Stimulated activated CD8-positive, alpha-beta memory T cell treated with anti-CD3 and anti-CD28 coated beads, Interleukin-12 subunit alpha, Interleukin-12 subunit beta, amount 100 ng/mL, for 4 hours (primary cell): ENCODE results near the gene HMGCL.
"Not testable (repeated sequence)": the region's sequence is repeated elsewhere in the genome, so short reads cannot be mapped to it uniquely, and the experiment has no call there.

Experiments
- DNase-seq: peaks from one replicate; pipeline ENCODE4 v3.0.0-alpha.2; 2020; ENCODE audit warnings: low read depth

The HMGCL gene

DNA sequence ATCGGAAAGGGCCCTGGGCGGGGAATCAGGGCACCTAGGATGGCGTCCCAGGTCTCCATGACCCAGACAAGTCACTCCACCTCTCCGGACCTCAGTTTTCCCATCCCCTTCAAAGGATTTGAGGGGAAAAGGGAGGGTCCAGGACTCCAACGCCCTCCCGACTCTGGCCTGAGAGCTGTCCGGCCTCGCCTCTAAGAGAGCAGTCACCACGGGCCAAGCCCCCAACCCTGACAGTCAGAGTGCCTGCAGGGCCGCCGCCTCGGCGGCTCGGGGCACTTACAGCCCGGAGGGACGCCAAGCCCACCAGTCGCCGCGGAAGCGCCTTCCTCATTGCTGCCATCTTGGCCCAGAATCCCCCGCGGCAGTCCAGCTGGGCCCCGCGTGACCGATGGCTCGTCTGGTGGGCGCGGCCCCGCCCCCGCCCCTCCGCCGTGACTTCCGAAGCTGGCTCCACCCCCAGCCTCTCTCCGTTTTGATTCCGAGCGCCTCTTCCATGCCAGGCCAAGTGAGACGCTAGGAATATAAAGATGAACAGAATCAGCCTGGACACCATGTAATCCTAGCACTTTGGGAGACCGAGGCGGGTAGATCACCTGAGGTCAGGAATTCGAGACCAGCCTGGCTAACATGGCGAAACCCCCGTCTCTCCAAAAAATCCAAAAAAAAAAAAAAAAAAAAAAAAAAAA, at the start of gene HMGCL:
TSS of gene HMGCL (minus strand) at position 354 of the 686 bp plus-strand sequence. CDS start at position 340, 14 bp downstream.
- DNase-seq = peak; percentile 81

DNA sequence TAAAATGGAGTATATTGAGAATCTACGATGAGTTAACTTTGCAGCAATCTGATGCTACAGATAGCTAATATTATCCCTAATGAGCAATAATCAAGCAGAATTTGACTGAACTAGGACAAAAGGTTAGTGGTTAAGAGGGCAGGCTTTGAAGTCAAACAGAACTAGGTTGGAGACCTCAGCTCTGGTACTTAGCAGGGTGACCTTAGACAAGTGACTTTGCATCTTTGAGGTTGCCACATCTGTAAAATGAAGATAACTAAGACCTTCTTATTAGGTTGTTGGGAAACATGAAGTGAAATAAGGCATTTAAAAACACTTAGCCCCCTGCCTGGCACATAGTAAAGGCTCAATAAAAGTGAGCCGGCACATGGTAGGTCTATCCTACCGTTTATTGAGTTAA, 47.2 kb upstream of the HMGCL start:
- no peak for DNase-seq

DNA sequence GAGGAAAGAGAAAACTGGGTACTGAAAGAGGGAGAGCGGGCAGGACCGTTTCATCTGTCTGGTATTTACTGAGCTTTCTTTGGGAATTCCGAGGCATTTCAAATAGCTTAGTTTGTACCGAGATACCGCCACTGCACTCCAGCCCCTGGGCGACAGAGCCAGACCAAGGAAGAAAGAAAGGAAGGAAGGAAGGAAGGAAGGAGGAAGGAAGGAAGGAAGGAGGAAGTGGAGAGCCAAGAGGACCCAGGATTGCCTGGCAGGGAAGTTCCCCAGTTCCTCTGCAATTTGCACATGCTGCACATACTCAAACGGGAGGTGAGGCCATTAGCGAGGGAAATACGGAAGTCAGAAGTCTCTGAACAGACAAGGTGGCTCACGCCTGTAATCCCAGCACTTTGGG, 43.8 kb upstream of the HMGCL start:
- no peak for DNase-seq

GRCh38 chr1:23868557-23869016, 43.4 kb upstream of the HMGCL start:
- no peak for DNase-seq

- DNase-seq = peak; percentile 90
Measured at GRCh38 chr1:23867895-23868556, 42.8 kb upstream of the HMGCL start, which contains the start of gene FUCA1. Gene FUCA1, minus strand, starts transcription at chr1:23868290. Its CDS starts 4 bp downstream, at chr1:23868286.

- DNase-seq = no peak
Measured at GRCh38 chr1:23867542-23867894, 42.3 kb upstream of the HMGCL start.

GRCh38 chr1:23865543-23865930, 40.3 kb upstream of the HMGCL start:
- no peak for DNase-seq

DNA sequence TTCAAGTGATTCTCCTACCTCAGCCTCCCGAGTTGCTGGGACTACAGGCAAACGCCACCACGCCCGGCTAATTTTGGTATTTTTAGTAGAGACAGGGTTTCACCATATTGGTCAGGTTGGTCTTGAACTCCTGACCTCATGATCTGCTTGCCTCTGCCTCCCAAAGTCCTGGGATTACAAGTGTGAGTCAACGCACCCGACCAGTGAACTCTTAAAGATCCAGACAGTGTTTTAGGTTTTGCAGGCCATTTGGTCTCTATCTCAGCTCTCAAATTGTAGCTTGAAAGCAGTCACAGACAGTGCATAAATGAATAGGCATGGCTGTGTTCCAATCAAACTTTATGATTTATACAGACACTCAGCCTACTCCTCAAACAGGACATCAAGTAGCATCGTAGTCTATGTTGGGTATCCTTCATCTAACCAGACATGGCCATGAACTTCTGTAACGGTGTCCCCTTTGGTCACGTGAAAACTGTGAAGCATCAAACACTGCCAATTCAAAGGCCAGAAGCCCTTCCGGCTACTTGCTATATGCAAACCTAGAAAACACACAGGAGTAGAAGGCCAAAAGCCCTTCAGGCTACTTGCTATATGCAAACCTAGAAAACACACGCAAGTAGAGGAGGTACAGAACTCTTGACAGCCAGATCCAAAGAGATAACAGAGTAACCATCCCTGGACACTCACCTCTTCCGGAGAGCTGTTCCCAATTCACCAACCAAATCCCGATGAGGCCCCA, 39.7 kb upstream of the HMGCL start:
- no peak for DNase-seq

DNA sequence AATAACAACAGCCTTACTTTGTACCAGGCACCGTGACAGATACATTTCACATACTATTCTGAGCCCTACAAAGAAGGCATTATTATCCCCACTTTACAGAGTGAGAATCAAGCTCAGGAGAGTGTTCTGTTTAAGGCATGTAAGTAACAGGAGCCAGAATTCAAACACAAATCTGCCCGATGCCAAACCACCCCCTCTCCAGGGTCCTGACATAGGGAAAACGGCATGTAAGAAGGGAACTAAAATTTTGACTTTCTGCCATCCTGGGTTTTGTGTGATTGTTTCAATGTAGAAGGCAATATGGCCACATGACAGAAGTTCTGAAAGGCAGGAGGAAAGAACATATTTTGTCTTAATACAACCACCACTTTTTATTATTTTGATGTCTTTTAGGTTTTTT, 37.4 kb upstream of the HMGCL start:
- DNase-seq = no peak

- DNase-seq = no peak
Measured at GRCh38 chr1:23854568-23854967, 29.3 kb upstream of the HMGCL start.

DNA sequence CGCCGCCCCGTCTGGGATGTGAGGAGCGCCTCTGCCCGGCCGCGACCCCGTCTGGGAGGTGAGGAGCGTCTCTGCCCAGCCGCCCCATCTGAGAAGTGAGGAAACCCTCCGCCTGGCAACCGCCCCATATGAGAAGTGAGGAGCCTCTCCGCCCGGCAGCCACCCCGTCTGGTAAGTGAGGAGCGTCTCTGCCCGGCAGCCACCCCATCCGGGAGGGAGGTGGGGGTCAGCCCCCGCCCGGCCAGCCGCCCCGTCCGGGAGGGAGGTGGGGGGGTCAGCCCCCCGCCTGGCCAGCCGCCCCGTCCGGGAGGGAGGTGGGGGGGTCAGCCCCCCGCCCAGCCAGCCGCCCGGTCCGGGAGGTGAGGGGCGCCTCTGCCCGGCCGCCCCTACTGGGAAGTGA, 27.9 kb upstream of the HMGCL start:
- DNase-seq = not testable (repeated sequence)

GRCh38 chr1:23851406-23851805, 26.2 kb upstream of the HMGCL start:
- DNase-seq = not testable (repeated sequence)

DNA sequence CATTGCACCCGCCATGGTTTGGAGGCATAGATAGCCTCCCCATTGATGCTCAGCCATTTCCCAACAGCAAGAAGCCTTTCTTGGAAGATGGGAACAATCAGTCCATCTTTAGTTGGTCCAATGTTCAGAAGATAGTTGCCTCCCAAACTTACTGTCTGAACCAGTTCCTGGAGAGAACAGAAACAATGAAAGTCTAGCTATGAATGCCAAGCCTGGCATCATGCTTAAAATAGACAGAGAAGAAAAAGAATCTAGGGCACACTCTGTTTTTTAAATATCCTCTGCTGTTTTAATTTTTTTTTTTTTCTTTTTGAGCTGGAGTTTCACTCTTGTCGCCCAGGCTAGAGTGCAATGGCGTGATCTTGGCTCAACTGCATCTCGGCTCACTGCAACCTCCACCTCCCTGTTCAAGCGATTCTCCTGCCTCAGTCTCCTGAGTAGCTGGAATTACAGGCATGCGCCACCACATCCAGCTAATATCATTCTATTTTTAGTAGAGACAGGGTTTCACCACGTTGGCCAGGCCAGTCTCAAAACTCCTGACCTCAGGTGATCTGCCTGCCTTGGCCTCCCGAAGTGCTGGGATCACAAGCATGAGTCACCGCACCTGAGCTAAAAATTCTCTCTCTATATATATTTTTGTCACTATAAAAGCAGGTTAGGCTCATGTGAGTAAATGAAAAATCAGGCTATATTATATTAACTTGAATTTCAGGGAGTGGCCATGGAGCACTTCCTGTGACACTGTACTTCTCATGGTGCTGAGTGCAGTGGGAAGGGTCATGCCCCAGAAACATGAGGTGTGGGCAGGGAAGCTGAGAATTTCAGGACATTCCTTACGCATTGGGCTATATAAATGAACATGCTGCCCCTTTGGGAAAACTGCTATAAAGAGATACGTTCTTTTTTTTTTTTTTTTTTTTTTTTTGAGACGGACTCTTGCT, 23.7 kb upstream of the HMGCL start:
- no peak for DNase-seq

DNA sequence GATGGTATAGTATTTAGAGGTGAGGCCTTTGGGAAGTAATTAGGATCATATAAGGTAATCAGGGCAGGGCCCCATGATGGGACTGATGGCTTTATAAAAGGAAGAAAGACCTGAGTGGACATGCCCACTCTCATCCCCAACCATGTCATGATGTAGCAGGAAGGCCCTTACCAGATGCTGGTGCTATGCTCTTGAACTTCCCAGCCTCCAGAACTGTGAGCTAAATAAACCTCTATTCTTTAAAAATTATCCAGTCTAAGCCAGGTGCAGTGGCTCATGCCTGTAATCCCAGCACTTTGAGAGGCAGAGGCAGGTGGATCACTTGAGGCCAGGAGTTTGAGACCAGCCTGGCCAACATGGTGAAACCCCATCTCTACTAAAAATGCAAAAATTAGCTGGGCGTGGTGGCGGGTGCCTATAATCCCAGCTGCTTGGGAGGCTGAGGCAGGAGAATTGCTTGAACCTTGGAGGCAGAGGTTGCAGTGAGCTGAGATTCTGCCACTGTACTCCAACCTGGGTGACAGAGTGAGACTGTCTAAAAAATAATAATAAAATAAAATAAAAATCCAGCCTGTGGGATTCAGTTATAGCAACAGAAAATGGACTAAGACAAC, 22.4 kb upstream of the HMGCL start:
- not testable (repeated sequence) for DNase-seq

DNA sequence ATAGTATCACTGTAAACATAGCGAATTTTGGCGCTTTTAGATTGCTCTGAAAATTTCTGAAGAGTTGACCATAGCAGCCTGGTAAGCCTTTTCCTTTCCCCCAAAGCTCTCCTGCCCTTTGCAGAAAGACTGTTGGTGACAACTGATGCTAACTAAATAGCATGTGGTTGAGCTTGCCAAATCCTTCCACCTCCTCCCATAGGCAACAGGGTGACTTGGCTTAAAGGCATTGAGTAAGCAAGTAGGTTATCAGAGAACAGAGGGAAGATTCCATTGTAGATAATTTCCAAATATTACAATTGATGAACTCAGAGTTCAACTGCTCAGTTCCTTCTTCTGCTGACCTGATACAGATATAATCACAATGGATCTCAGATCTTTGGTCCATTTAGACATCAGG, 19.9 kb upstream of the HMGCL start:
- DNase-seq = no peak

DNA sequence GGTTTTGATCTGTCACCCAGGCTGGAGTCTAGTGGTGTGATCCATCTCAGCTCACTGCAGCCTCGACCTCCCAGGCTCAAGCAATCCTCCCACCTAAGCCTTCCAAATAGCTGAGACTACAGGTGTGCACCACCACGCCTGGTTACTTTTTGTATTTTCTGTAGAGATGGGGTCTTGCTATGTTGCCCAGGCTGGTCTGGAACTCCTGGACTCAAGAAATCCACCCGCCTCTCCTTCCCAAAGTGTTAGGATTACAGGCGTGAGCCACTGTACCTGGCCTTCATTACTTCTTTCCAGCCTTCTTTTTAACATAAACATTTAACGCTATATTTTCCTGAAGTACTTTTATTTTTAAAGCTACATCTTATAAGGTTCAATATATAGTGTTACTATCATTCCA, 18.4 kb upstream of the HMGCL start:
- DNase-seq = no peak

GRCh38 chr1:23838401-23838866, 13.2 kb upstream of the HMGCL start:
- DNase-seq = peak; percentile 62

- no peak for DNase-seq
Measured at GRCh38 chr1:23837908-23838307, 12.7 kb upstream of the HMGCL start.

DNA sequence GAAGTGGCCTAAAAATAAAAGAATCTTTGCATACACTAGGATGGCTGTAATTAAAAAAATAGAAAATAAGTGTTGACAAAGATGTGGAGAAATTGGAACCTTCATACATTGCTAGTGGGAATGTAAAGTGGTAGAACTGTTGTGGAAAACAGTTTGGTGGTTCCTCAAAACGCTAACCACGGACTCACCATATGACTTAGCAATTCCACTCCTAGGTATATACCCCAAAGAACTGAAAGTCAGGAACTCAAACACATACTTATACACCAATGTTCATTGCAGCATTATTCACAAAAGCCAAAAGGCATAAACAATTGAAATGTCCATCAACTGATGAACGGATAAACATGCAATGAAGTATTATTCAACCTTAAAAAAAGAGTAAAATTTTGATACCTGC, 10.8 kb upstream of the HMGCL start:
- no peak for DNase-seq

GRCh38 chr1:23834156-23834555, 8.9 kb upstream of the HMGCL start:
- DNase-seq = not testable (repeated sequence)

DNA sequence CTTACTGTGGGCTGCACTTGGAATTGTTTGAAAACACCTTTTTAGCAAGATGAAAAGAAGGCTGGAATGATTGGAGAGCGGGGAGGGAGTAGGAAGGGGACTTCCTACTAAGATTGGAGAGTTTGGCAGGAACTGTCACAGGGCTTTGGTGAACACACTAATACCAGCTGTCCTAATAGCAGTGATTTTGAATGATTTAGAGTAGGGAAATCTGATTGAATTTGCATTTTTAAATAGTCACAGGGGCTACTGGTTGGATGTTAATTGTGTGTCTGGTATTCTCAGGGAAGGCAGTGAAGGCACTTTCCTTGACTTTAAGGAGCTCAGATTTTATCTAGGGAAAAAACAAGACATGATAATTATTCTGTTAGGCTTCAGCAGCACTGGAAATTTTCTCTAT, 2.5 kb upstream of the HMGCL start:
- DNase-seq = no peak
